Activated CD8-positive, alpha-beta T cell treated with anti-CD3 and anti-CD28 coated beads for 36 hours (primary cell): Measurements from ENCODE around the gene AKNA. TPM values are rescaled to one million over a fixed set of nuclear protein-coding genes. Genes with fewer than 3 reads are reported as not detected.

Source experiments
- ATAC-seq: fragments of 200-7000 bp; cut with Tn5 transposase; one replicate; pipeline ENCODE4 v1.10.0; 2021; ENCODE audit warnings: mild to moderate bottlenecking, moderate library complexity
- CTCF ChIA-PET: fragments of 350-600 bp; sonication (Branson Sonifier 250); formaldehyde crosslinking; loops from one replicate; lab custom pipeline; 2021; ENCODE audit warnings: antibody characterized with exemption; lab: Charles Lee
- POLR2A ChIA-PET: fragments of 350-600 bp; sonication (Branson Sonifier 250); formaldehyde crosslinking; loops from one replicate; lab custom pipeline; 2021; ENCODE audit warnings: antibody characterized with exemption; lab: Charles Lee
- DNase-seq: peaks from one replicate; pipeline ENCODE4 v3.0.0-alpha.2; 2020
- H3K27ac Mint-ChIP-seq: one replicate; pipeline ENCODE4 v1.8.0; 2021; ENCODE audit warnings: mild to moderate bottlenecking, mixed read lengths
- H3K27me3 Mint-ChIP-seq: one replicate; pipeline ENCODE4 v1.8.0; 2021; ENCODE audit warnings: mixed read lengths
- H3K36me3 Mint-ChIP-seq: one replicate; pipeline ENCODE4 v1.8.0; 2021; ENCODE audit warnings: low read depth, mixed read lengths
- H3K4me1 Mint-ChIP-seq: one replicate; pipeline ENCODE4 v1.8.0; 2021; ENCODE audit warnings: low read depth, mixed read lengths
- H3K4me3 Mint-ChIP-seq: one replicate; pipeline ENCODE4 v1.8.0; 2021; ENCODE audit warnings: mild to moderate bottlenecking, moderate library complexity, mixed read lengths
- H3K9me3 Mint-ChIP-seq: one replicate; pipeline ENCODE4 v1.8.0; 2021; ENCODE audit warnings: mixed read lengths
- intact Hi-C: fragments of 100-400 bp; cut with micrococcal nuclease; formaldehyde crosslinking; loops from one replicate; pipeline ENCODE4 v1.10.0; 2022
- total RNA-seq, 2 experiments: library from RNA; stranded (reverse); gene quantifications; one replicate each; pipeline ENCODE4 v1.2.3, GENCODE V29; 2021
- TF ChIP-seq, protein P1 (sequence below): fragments of 200-600 bp; IDR thresholded peaks from one replicate; pipeline ENCODE4 v1.8.0; 2022; ENCODE audit warnings: antibody characterized with exemption, mild to moderate bottlenecking

AKNA gene, protein sequence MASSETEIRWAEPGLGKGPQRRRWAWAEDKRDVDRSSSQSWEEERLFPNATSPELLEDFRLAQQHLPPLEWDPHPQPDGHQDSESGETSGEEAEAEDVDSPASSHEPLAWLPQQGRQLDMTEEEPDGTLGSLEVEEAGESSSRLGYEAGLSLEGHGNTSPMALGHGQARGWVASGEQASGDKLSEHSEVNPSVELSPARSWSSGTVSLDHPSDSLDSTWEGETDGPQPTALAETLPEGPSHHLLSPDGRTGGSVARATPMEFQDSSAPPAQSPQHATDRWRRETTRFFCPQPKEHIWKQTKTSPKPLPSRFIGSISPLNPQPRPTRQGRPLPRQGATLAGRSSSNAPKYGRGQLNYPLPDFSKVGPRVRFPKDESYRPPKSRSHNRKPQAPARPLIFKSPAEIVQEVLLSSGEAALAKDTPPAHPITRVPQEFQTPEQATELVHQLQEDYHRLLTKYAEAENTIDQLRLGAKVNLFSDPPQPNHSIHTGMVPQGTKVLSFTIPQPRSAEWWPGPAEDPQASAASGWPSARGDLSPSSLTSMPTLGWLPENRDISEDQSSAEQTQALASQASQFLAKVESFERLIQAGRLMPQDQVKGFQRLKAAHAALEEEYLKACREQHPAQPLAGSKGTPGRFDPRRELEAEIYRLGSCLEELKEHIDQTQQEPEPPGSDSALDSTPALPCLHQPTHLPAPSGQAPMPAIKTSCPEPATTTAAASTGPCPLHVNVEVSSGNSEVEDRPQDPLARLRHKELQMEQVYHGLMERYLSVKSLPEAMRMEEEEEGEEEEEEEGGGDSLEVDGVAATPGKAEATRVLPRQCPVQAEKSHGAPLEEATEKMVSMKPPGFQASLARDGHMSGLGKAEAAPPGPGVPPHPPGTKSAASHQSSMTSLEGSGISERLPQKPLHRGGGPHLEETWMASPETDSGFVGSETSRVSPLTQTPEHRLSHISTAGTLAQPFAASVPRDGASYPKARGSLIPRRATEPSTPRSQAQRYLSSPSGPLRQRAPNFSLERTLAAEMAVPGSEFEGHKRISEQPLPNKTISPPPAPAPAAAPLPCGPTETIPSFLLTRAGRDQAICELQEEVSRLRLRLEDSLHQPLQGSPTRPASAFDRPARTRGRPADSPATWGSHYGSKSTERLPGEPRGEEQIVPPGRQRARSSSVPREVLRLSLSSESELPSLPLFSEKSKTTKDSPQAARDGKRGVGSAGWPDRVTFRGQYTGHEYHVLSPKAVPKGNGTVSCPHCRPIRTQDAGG (N-terminal part only)
- total RNA-seq, result 100 to 1,000 TPM; 166 to 167 TPM

DNA sequence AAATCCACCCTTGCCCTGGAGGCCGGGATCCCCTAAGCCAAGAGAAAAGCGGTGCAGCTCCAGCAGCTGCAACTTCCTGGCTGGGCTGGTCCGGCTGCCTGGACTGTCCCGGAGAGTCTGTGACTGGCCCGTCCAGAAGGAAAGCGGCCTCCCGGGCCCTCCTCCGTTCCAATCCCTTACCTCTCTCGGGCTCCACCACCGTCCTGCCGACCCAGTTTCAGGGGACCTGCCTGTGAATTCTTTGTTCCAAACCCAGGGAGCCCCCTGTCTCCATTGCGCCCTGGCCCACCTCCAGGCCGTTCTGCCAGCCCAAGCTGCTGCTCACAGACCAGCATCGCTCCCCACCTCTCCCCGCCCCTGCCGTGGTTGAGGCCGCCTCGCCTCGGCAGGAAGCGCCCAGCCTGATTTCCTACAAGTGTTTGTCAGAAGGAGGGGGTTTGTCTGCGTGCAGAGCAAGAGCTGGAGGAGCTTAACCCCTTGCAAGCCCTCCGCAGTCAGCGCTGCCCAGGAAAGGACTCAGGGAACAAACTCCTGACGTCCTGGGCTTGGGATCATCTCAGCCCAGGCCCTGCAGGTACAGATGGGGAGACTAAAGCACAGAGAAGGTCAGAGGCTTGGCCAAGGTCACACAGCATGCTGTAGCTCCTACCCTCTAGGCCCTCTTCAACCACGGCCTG, at the start of gene AKNA:
TSS of gene AKNA (minus strand) at position 303 of the 677 bp plus-strand sequence. CDS start 6,649 bp downstream, outside the sequence.
- POLR2A ChIA-PET, result interaction anchor here (0.6 to 17.7 kb wide), 17 partner anchors 8 to 541 kb away, joined by 3 to 351 read pairs (median 4); partner anchors contain the start of gene ATP6V1G1
- TF ChIP-seq, protein P1, sequence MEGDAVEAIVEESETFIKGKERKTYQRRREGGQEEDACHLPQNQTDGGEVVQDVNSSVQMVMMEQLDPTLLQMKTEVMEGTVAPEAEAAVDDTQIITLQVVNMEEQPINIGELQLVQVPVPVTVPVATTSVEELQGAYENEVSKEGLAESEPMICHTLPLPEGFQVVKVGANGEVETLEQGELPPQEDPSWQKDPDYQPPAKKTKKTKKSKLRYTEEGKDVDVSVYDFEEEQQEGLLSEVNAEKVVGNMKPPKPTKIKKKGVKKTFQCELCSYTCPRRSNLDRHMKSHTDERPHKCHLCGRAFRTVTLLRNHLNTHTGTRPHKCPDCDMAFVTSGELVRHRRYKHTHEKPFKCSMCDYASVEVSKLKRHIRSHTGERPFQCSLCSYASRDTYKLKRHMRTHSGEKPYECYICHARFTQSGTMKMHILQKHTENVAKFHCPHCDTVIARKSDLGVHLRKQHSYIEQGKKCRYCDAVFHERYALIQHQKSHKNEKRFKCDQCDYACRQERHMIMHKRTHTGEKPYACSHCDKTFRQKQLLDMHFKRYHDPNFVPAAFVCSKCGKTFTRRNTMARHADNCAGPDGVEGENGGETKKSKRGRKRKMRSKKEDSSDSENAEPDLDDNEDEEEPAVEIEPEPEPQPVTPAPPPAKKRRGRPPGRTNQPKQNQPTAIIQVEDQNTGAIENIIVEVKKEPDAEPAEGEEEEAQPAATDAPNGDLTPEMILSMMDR, result no peak
- DNase-seq (peak; percentile 88), ATAC-seq (peak; percentile 20)
- Mint-ChIP-seq H3K4me1 (peaks cover 38% of the 10 kb centered on the region), H3K36me3 (peaks cover 87% of the 10 kb centered on the region), H3K4me3 (peak within 1 kb of the TSS; percentile 84), H3K27ac (peak within 1 kb of the TSS; percentile 94), H3K9me3 (no peaks in the 10 kb centered on the region), H3K27me3 (no peaks in the 10 kb centered on the region)
- CTCF ChIA-PET, result interaction anchor here (0.7 to 10.4 kb wide), 12 partner anchors 10 to 400 kb away, joined by 3 to 98 read pairs (median 6); no protein-coding TSS in a partner anchor
- intact Hi-C loops, result loop anchor here (2.0 kb wide), 1 partner anchor 15 kb away; no protein-coding TSS in a partner anchor

DNA sequence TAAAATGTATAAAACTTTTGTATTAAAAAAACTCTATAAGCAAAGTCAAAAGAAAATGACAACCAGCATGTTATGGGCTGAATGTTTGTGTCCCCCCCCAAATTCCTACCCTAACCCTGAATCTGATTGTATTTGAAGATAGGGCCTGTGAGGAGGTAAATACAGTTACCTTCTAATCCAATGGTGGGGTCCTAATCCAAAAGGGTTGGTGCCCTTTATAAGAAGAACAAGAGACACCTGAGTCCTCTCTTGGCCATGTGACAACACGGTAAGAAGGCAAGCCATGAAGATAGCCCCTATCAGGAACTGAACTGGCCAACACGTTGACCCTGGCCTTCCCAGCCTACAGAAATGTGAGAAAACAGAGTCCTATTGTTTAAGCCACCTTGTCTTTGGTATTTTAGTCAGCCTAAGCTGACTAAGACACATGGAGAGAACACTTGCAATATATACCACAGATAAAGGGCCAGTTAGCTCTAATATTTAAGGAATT, 49.7 kb upstream of the AKNA start:
- ATAC-seq (no peak), DNase-seq (no peak)
- H3K4me1 Mint-ChIP-seq, result peaks cover 4% of the 10 kb centered on the region
- ChIA-PET POLR2A (no interaction called here), CTCF (interaction anchor here (1.8 to 2.4 kb wide), 2 partner anchors 50 to 216 kb away, joined by 4 to 13 read pairs; no protein-coding TSS in a partner anchor)
- H3K27ac Mint-ChIP-seq, result no peak overlapping the region
- H3K4me3 Mint-ChIP-seq, result no peak overlapping the region
- intact Hi-C loops, result no loop called here
- H3K36me3 Mint-ChIP-seq, result no peaks in the 10 kb centered on the region
- TF ChIP-seq, protein P1, result no peak
- H3K27me3 Mint-ChIP-seq, result no peaks in the 10 kb centered on the region
- no peaks in the 10 kb centered on the region for H3K9me3 Mint-ChIP-seq

DNA sequence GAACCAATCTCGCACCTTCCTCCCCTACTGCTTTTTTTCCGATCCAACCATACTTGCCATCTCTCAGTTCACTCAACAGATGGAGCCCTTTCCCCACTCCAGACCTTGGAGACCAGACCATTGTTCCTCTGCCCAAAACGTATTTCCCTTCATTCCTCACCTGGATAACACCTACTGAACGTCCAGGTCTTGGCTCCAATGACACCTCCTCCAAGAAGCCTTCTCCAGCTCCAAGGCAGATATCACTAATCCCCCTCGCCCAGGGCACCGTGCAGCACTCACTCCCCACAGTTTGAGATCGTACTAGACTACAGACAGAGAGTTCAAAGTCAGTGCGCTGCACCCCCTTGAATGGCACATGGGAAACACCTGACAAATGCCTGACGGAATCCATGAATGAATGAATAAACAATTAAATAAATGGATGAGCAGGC, 47.1 kb upstream of the AKNA start:
- no peaks in the 10 kb centered on the region for H3K9me3 Mint-ChIP-seq
- TF ChIP-seq, protein P1, result no peak
- peaks cover 4% of the 10 kb centered on the region for H3K4me1 Mint-ChIP-seq
- no peak overlapping the region for H3K27ac Mint-ChIP-seq
- no peaks in the 10 kb centered on the region for H3K27me3 Mint-ChIP-seq
- no peak for DNase-seq
- ChIA-PET POLR2A (interaction anchor here (1.2 kb wide), 1 partner anchor 50 kb away, joined by 4 read pairs; no protein-coding TSS in a partner anchor), CTCF (interaction anchor here (0.7 to 3.9 kb wide), 13 partner anchors 9 to 222 kb away, joined by 3 to 20 read pairs (median 3); no protein-coding TSS in a partner anchor)
- ATAC-seq, result peak; percentile 55
- no peaks in the 10 kb centered on the region for H3K36me3 Mint-ChIP-seq
- no peak overlapping the region for H3K4me3 Mint-ChIP-seq
- intact Hi-C loops, result no loop called here

DNA sequence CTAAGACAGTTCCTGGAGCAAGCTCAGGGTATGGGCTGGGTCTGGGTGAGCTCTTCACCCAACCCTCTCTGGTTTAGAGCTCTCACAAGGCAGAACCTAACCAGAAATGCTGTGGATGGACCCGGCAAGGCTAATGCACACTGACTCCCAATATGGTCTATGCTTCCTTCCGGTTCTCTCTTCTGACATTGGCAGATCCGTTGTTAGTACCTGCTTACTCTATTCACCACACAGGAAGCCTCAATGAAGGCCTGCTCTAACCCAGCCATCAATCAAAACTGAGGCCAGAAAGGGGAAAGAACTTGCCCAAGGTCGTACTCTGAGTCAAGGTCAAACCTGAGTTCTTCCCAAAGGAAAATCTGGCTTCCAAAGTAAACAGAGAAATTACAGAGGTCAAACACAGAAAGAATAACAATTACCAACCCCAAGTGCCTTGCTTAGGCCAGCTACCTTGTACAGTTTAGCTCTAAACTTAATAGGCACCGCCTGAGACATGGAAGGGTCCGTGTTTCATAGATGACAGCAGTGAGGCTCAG, 46.0 kb upstream of the AKNA start:
- H3K4me3 Mint-ChIP-seq, result no peak overlapping the region
- TF ChIP-seq, protein P1, result no peak
- ChIA-PET CTCF (interaction anchor here (0.9 to 3.9 kb wide), 5 partner anchors 28 to 228 kb away, joined by 3 to 20 read pairs (median 12); no protein-coding TSS in a partner anchor), POLR2A (no interaction called here)
- no peaks in the 10 kb centered on the region for H3K36me3 Mint-ChIP-seq
- H3K27ac Mint-ChIP-seq, result no peak overlapping the region
- no peak for DNase-seq
- H3K27me3 Mint-ChIP-seq, result no peaks in the 10 kb centered on the region
- peak; percentile 80 for ATAC-seq
- intact Hi-C loops, result no loop called here
- no peaks in the 10 kb centered on the region for H3K9me3 Mint-ChIP-seq
- peaks cover 4% of the 10 kb centered on the region for H3K4me1 Mint-ChIP-seq
